Esophagus squamous epithelium (tissue), 4 donors: Measurements from ENCODE around the gene ATP5MC2.

ENCODE experiments used
- POLR2A ChIP-seq, 4 donors: fragments of 450-650 bp; IDR thresholded peaks; one replicate each; pipeline ENCODE4 v1.6.1; 2017; ENCODE audit warnings: antibody characterized with exemption in 4 of 4, mild to moderate bottlenecking in 4 of 4, moderate library complexity in 3 of 4
- TF ChIP-seq, protein P1 (sequence below), 6 experiments: fragments of 450-650 bp in 4 of 6; fragments of 200-600 bp in 2 of 6; sonication (generic) in 2 of 6; IDR thresholded peaks; one replicate each; pipeline ENCODE4 v1.5.1; 2016 to 2019; ENCODE audit warnings: antibody characterized with exemption in 6 of 6, mild to moderate bottlenecking in 4 of 6, moderate library complexity in 4 of 6

DNA sequence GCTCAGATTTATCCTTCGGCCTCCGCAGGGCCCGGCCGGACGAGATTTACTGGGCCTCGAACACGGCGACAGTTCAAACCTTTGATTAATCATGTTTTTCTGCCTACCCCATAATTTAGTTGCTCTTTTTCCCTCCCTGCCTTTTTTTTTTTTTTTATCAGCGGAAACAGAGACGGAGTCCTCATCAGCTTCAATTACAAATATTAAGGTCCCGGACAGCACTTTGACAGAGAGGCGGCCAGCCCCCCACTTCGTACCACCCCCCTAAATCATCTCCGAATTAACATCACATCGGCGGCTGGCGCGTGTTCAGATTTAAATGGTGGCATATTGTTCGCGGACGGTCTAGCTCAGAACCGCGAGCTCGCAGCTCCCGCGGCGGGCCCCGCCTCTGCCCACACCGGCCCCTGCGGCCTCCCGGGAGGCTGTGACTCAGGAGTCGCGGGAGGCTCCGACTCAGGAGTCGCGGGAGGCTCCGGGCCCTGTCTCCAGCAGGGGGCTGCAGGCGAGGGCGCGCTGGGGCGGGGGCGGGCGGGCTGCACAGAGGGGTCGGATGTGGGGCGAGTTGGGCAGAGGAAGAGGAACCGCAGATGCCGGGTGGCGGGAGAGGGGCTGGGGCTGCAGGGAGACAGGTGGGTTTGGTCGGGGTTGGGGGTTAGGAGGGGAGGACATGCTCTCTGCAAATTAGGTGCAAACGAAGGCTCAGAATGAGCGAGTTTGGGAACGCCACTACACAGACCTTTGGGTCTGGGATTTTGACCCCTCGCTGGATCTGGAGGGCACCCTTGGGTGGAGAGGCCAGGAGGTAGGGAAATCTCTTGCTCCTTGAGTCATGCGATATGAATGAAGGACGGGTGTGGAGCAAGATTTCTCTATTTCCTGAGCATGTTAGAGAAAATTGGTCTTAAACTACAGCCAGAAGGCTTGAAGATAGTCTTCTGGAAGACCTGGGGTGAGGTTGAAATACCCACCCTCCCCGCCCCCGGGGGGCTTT, 19.6 kb upstream of the ATP5MC2 start:
- TF ChIP-seq, protein P1, sequence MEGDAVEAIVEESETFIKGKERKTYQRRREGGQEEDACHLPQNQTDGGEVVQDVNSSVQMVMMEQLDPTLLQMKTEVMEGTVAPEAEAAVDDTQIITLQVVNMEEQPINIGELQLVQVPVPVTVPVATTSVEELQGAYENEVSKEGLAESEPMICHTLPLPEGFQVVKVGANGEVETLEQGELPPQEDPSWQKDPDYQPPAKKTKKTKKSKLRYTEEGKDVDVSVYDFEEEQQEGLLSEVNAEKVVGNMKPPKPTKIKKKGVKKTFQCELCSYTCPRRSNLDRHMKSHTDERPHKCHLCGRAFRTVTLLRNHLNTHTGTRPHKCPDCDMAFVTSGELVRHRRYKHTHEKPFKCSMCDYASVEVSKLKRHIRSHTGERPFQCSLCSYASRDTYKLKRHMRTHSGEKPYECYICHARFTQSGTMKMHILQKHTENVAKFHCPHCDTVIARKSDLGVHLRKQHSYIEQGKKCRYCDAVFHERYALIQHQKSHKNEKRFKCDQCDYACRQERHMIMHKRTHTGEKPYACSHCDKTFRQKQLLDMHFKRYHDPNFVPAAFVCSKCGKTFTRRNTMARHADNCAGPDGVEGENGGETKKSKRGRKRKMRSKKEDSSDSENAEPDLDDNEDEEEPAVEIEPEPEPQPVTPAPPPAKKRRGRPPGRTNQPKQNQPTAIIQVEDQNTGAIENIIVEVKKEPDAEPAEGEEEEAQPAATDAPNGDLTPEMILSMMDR (IDR thresholded peaks at IDR 0.05), result peak in 1 of 6 experiments; percentile 15
- TF ChIP-seq POLR2A (IDR thresholded peaks at IDR 0.05), result no peak
